HG02970 (cell line): Measurements from ENCODE around the gene PLD1.
"Not testable (repeated sequence)": the region's sequence is repeated elsewhere in the genome, so short reads cannot be mapped to it uniquely, and the experiment has no call there.

Experiments used
- ATAC-seq: cut with Tn5 transposase; IDR thresholded peaks from one replicate; pipeline ENCODE4 v1.9.1; 2021; ENCODE audit warnings: mild to moderate bottlenecking, moderate library complexity, moderate number of reproducible peaks; ENCODE audit not compliant: unreplicated experiment, low FRiP score

PLD1 gene

DNA sequence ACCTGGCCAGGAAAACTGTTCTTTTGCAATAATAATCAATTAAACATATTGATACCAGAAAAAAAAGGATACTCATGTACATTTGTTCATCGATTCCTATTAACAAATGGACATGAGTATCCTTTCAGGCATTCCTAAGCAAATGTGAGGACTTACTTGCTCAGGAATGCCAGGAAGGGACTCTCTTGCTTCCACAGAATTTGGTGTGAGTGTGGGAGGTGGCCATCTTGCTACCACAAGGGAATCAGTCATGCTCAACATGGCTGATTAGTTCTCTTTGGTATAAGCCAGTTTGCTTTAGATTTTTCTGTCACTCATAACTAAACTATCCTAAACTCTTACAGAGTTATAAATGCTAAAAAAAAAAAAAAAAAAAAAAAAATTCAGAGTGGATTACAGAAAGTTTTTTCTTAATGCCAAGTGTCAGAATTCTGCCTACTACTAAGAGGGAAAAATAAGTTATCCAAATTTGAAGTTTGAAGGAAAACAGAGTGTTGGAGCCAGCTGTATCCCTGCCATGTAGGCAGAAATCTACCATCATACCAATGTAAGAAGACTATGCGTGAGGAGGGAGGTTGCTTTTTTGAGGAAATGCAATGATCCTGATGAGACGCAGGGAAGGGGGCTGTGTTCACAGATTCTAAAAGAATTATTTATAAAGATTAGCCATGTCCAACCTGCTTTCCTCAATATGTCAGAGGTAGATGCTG is 98.7 kb downstream of the PLD1 start:
- no peak for ATAC-seq

DNA sequence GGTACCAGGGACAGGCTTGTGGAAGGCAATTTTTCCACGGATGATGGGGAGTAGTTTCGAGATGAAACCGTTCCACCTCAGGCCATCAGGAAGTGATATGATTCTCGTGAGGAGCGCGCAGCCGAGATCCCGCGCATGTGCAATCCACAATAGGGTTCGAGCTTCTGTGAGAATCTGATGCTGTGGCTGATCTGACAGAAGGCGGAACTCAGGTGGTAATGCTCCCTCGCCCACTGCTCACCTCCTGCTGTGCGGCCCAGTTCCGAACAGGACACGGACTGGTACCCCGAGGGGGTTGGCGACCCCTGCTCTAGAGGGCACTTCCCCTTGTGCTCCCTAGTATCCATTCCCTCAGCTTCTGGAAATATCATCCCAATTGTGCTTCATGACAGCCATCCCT is 99.9 kb downstream of the PLD1 start:
- ATAC-seq, result no peak

- no peak for ATAC-seq
Measured at GRCh38 chr3:171704814-171705213, 105.5 kb downstream of the PLD1 start.

- ATAC-seq, result no peak
Measured at GRCh38 chr3:171704002-171704401, 106.3 kb downstream of the PLD1 start.

DNA sequence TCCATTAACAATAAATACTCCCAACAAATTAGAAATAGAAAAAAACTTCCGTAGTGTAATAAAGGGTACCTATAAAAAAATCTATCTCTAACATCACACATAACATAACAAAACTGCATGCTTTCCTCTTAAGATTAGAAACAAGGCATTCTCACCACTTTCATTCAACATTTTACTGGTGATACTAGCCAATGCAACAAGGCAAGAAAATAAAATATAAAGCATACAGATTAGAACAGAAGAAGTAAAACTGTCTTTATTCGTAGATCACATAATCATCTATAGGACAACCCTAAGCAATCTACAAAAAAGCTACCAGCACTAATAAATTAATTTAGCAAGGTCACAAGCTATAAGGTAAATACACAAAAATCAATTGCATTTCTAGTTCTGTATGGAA is 107.1 kb downstream of the PLD1 start:
- no peak for ATAC-seq

DNA sequence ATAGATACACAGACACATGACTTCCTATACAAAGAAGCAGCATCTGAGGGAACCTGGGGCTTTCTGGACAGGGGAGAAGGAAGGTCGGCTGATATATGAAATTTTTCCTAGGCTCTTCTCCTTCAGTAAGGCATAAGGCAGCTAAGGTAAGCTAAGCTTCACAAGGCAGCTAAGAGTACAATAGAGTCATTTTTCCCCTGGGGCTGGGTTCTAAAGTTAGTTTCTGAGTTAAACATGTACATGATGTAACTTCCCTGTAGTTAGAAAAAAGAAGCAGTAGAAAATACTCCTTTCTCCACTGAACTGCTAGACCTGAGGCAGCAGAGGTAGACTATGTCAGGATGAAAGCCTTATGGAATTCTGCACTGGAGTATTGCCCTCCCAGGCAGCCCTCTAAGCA is 109.6 kb downstream of the PLD1 start:
- ATAC-seq, result no peak

DNA sequence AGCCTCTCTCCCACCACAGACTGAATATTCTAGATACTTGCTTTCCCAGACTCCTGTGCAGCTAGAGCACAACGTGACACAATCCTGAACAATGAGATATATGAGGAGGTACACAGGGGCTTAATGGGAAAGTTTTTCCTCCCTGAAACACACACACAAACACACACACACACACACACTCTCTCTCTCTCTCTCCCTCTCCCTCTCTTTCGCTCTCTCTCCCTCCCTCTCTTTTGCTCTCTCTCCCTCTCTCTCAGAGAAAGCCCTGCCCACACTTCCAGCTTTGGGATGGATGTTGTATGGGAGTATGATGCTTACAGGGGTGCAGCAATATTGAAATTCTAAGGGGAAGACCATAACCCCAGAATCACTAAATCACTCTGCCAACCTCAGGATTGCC is 110.1 kb downstream of the PLD1 start:
- ATAC-seq, result no peak

DNA sequence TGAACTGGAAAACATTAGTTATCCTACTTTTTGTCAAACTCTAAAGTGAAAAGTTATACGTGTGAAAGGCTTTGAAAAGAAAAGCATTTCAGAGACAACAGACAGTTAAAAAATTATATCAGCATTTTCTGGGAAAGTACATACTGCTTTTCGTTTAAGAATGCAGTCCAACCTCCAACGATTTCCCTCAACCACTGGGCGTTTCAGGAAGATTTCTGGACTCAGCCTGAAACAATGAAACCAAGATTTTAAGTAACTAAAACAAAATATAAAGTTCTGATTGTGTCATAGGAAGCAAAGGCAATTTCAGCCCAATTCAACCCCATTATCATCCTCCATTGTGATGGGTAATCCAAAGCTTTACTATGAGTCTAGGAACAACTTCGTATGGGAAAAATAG is 110.7 kb downstream of the PLD1 start:
- ATAC-seq, result no peak

DNA sequence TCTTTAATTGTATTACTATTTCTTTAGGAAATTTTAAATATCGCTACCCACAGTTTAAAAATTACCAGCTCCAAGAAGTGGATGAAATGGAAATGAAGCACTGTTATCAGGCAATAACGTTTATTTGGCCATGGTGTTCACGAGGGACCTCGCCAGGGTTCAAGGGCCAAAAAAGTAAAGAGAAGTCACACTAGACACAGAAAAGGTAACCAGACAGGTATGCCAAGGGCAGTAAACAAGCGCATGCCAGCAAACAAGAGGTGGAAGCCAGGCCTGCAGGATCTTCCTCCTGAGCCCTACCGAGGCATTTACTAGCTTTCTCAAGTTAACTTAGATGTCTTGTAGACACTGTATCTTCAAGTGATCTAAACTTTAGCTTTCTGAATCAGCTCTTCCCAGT is 113.5 kb downstream of the PLD1 start:
- no peak for ATAC-seq

GRCh38 chr3:171695426-171695825 is 114.9 kb downstream of the PLD1 start:
- ATAC-seq, result no peak

DNA sequence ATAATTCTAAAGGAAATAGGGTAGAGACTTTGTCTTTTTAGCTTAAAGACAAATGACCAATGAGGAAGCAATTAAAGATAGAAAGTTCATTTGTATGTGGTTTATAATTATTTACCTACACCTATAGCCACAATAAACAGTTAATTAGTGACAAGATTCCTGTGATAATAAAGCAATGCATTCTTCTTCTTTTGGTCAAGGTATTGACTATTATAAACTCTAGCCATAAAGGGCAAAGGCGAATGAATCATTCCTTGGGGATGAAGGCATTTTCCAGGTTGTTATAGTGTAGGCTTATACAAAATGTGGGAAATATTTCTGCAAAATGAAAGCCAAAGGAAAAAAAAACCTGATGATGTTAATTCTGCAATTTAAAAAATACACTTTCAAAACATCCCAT is 115.4 kb downstream of the PLD1 start:
- ATAC-seq, result no peak

DNA sequence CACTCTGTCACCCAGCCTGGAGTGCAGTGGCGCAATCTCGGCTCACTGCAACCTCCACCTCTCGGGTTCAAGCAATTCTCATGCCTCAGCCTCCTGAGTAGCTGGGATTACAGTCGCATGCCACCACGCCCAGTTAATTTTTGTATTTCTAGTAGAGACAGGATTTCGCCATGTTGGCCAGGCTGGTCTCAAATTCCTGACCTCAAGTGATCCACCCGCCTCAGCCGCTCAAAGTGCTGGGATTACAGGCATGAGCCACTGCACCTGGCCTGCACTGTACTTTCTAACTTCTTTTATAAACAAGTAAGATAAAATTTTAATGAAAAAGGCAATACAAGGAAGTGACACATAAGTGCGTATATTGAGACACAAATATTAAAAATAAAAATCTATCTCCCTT is 117.7 kb downstream of the PLD1 start:
- ATAC-seq, result not testable (repeated sequence)

GRCh38 chr3:171691485-171691884 is 118.8 kb downstream of the PLD1 start:
- no peak for ATAC-seq

- no peak for ATAC-seq
Measured at GRCh38 chr3:171690281-171690680, 120.0 kb downstream of the PLD1 start.

DNA sequence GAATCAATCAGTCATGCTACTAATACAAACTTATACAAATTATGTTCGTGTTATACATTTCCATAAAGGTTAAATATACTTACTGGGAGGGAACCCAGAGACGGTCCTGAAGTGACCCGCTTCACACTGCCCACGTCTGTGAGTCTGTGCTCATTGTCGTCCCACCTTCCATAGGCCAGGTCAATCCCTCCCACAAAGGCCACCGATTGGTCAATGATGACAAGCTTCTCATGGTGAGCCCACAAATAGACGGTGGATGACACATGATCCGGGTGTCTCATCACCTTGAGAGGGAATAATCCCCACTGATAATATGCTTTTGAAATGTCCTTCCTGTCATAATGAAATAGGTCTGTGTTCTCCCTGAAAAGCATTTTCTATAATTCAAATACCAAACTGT is 121.7 kb downstream of the PLD1 start:
- ATAC-seq, result no peak

GRCh38 chr3:171688002-171688401 is 122.3 kb downstream of the PLD1 start:
- ATAC-seq, result no peak

- no peak for ATAC-seq
Measured at GRCh38 chr3:171687581-171687980, 122.7 kb downstream of the PLD1 start.

- ATAC-seq, result no peak
Measured at GRCh38 chr3:171687064-171687463, 123.2 kb downstream of the PLD1 start.

- no peak for ATAC-seq
Measured at GRCh38 chr3:171685116-171685895, 125.0 kb downstream of the PLD1 start.

DNA sequence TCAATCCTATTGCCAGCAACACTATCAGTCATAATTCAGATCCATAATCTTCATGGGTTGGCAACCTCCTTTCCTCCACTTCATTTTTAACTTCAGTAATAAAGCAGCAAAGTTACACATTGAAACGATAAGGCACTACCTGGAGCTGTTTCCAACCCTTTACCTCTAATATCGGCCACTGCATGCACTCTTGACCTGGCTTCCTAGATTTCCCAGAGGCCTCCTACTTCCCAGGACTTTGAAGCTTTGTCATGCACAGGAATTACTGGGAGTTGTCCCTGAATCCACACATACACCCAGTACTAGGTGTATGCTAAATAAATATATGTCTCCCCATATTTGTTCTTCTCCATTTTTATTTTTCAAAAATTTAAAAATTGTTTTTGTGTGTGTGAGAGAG is 126.1 kb downstream of the PLD1 start:
- ATAC-seq, result no peak

- ATAC-seq, result no peak
Measured at GRCh38 chr3:171682743-171683142, 127.5 kb downstream of the PLD1 start.
